Measurements from ENCODE around the gene CMYA5.

DNA sequence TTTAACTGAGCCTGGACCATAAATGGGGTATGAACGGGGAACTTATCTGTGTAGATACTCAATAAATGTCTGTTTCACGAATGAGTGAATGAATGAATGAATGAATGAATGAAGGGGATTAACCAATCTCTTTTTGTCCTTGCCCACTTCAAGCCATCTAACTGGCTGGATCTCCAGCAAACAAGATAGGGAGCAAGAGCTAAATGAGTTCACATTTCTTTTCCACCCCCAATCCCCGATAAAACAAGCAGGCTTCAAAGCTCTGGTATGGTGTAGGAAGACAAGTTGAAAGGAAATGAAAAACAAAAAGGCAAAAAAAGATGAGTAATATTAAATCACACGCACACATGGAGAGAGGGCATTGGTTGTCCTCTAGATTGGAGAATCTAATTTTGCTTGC, 84.0 kb downstream of the CMYA5 start:
- TF ChIP-seq, protein P1, sequence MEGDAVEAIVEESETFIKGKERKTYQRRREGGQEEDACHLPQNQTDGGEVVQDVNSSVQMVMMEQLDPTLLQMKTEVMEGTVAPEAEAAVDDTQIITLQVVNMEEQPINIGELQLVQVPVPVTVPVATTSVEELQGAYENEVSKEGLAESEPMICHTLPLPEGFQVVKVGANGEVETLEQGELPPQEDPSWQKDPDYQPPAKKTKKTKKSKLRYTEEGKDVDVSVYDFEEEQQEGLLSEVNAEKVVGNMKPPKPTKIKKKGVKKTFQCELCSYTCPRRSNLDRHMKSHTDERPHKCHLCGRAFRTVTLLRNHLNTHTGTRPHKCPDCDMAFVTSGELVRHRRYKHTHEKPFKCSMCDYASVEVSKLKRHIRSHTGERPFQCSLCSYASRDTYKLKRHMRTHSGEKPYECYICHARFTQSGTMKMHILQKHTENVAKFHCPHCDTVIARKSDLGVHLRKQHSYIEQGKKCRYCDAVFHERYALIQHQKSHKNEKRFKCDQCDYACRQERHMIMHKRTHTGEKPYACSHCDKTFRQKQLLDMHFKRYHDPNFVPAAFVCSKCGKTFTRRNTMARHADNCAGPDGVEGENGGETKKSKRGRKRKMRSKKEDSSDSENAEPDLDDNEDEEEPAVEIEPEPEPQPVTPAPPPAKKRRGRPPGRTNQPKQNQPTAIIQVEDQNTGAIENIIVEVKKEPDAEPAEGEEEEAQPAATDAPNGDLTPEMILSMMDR (IDR thresholded peaks at IDR 0.05; ENCODE audit: poor library complexity): no peak
- TF ChIP-seq EZH2 (IDR thresholded peaks at IDR 0.05; ENCODE audit: borderline replicate concordance): no peak
